Body of pancreas (tissue), 4 donors: Measurements from ENCODE around the gene CD48.

ENCODE experiments used
- POLR2A ChIP-seq, 3 donors: fragments of 450-650 bp; IDR thresholded peaks; one replicate each; pipeline ENCODE4 v1.6.1; 2016; ENCODE audit warnings: antibody characterized with exemption in 3 of 3, mild to moderate bottlenecking in 2 of 3
- TF ChIP-seq, protein P1 (sequence below), 7 experiments: fragments of 450-650 bp in 4 of 7; fragments of 200-600 bp in 3 of 7; sonication (generic) in 3 of 7; IDR thresholded peaks; one replicate each; pipeline ENCODE4 v1.5.1; 2016 to 2019; ENCODE audit warnings: antibody characterized with exemption in 7 of 7

GRCh38 chr1:160748878-160749269 lies 37.3 kb upstream of the CD48 start:
- TF ChIP-seq POLR2A (IDR thresholded peaks at IDR 0.05): no peak
- TF ChIP-seq, protein P1, sequence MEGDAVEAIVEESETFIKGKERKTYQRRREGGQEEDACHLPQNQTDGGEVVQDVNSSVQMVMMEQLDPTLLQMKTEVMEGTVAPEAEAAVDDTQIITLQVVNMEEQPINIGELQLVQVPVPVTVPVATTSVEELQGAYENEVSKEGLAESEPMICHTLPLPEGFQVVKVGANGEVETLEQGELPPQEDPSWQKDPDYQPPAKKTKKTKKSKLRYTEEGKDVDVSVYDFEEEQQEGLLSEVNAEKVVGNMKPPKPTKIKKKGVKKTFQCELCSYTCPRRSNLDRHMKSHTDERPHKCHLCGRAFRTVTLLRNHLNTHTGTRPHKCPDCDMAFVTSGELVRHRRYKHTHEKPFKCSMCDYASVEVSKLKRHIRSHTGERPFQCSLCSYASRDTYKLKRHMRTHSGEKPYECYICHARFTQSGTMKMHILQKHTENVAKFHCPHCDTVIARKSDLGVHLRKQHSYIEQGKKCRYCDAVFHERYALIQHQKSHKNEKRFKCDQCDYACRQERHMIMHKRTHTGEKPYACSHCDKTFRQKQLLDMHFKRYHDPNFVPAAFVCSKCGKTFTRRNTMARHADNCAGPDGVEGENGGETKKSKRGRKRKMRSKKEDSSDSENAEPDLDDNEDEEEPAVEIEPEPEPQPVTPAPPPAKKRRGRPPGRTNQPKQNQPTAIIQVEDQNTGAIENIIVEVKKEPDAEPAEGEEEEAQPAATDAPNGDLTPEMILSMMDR (IDR thresholded peaks at IDR 0.05): no peak
